GM06990 (cell line): ENCODE results near the gene PICK1.

Experiments used
- DNase-seq: peaks from one replicate; pipeline ENCODE4 v3.0.0-alpha.2; 2011; ENCODE audit not compliant: insufficient read length; ENCODE audit errors: extremely low read depth
- H3K27me3 ChIP-seq: replicated peaks from 2 replicates; pipeline ENCODE4 v1.6.0; 2011; ENCODE audit warnings: low read length; ENCODE audit not compliant: control insufficient read depth, insufficient read depth
- H3K36me3 ChIP-seq: 2 replicates; pipeline ENCODE4 v1.5.1; 2011; ENCODE audit warnings: low read length; ENCODE audit not compliant: control insufficient read depth, insufficient read depth
- H3K4me3 ChIP-seq: replicated peaks from 2 replicates; pipeline ENCODE4 v1.5.1; 2011; ENCODE audit warnings: low read depth, mild to moderate bottlenecking, control low read depth, low read length
- TF ChIP-seq, protein P1 (sequence below): IDR thresholded peaks from 2 replicates; pipeline ENCODE4 v1.5.1; 2011; ENCODE audit warnings: low read length, control low read depth, mild to moderate bottlenecking, inconsistent platforms; ENCODE audit not compliant: insufficient read depth, poor library complexity, severe bottlenecking

PICK1 gene

DNA sequence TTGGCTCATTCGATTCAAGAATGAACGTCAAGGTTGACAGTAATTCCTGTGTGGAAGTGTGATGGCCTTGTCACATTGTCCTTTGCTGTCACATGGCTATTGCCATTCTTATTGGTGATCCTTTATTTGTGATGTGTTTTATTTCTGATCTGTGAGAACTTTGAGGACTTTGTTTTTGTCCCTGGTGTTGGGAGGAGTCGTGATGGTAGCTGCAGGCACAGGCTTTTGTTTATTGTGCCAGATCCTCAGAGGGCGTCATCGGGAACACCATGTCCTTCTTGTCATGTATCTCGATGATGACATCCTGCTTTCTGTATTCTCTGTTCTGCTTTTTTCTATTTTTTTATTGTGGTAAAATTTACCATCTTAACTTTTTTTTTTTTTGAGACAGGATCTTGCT is 5.6 kb downstream of the PICK1 start:
- peaks cover 16% of the 10 kb centered on the region for H3K36me3 ChIP-seq
- TF ChIP-seq, protein P1, sequence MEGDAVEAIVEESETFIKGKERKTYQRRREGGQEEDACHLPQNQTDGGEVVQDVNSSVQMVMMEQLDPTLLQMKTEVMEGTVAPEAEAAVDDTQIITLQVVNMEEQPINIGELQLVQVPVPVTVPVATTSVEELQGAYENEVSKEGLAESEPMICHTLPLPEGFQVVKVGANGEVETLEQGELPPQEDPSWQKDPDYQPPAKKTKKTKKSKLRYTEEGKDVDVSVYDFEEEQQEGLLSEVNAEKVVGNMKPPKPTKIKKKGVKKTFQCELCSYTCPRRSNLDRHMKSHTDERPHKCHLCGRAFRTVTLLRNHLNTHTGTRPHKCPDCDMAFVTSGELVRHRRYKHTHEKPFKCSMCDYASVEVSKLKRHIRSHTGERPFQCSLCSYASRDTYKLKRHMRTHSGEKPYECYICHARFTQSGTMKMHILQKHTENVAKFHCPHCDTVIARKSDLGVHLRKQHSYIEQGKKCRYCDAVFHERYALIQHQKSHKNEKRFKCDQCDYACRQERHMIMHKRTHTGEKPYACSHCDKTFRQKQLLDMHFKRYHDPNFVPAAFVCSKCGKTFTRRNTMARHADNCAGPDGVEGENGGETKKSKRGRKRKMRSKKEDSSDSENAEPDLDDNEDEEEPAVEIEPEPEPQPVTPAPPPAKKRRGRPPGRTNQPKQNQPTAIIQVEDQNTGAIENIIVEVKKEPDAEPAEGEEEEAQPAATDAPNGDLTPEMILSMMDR = no peak
- no peaks in the 10 kb centered on the region for H3K27me3 ChIP-seq
- no peak for DNase-seq
- no peak overlapping the region for H3K4me3 ChIP-seq

DNA sequence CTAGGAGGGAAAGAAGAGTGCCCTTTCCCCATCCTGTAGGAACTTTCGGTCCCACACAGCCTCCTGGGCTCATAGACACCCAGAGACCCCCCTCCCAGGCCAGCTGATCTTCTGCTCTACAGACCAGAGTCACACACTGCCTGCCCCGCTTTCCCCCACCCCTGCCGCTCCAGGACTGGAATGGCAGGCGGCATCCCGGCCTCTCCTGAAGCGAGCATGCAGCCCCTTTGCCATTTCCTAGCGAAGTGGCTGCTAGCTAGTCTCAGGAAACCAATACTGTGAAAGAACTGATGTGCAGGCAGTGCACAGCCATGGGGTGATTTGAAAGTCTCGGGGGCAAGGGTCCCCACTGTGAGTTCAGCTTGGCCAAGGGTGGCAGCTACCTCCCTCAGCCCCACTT is 8.3 kb downstream of the PICK1 start:
- peaks cover 22% of the 10 kb centered on the region for H3K36me3 ChIP-seq
- TF ChIP-seq, protein P1 = no peak
- no peaks in the 10 kb centered on the region for H3K27me3 ChIP-seq
- no peak for DNase-seq
- no peak overlapping the region for H3K4me3 ChIP-seq

DNA sequence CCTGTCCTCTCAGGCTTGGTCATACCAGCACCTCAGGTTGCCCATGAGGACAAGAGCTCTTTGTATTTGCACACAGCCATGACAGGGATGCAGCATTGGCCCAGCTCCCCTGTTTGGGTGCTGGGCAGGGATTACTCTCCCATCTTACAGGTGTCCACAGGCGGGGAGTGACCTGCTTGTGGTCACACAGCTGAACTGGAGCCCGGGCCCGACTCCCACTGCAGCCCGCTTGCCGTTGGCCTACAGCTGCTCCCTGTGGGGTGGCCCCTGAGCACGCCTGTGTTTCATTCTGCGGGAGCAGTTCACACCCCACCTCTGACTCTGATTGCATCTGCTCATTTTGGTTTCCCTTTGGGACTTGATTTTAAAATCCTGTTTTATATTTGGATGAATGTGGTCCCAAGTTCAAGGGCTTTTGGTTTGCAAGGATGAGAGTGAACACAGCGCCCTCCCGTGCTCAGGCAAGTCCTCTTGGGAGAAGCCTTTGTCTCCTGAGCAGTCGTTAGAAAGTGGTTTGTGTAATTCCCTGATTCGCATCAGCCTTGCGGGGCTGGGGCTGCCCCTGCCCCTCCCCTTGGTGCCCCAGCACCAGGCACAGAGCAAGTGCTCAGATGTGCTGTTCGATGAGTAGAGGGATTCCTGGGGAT is 9.3 kb downstream of the PICK1 start:
- TF ChIP-seq, protein P1 = no peak
- H3K36me3 ChIP-seq = peaks cover 22% of the 10 kb centered on the region
- DNase-seq = no peak
- no peaks in the 10 kb centered on the region for H3K27me3 ChIP-seq
- H3K4me3 ChIP-seq = no peak overlapping the region

DNA sequence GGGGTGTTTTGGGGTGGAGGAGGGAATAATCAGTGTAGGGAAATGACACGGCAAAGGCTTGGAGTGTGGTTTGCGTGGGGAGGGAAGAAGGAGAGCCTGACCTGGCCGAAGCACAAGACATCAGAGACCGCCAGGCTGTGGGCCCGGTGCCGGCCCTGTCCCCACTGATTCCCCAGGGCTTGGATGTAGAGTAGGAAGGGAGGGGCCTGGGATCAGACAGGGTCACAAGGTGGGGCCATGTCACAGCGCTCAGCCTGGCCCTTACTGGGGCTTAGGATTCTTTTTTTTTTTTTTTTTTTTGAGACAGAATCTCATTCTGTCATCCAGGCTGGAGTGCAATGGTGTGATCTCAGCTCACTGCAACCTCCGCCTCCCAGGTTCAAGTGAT is 9.8 kb downstream of the PICK1 start:
- no peak for DNase-seq
- Histone ChIP-seq H3K4me3 (no peak overlapping the region), H3K27me3 (no peaks in the 10 kb centered on the region), H3K36me3 (peaks cover 22% of the 10 kb centered on the region)
- TF ChIP-seq, protein P1 = no peak

DNA sequence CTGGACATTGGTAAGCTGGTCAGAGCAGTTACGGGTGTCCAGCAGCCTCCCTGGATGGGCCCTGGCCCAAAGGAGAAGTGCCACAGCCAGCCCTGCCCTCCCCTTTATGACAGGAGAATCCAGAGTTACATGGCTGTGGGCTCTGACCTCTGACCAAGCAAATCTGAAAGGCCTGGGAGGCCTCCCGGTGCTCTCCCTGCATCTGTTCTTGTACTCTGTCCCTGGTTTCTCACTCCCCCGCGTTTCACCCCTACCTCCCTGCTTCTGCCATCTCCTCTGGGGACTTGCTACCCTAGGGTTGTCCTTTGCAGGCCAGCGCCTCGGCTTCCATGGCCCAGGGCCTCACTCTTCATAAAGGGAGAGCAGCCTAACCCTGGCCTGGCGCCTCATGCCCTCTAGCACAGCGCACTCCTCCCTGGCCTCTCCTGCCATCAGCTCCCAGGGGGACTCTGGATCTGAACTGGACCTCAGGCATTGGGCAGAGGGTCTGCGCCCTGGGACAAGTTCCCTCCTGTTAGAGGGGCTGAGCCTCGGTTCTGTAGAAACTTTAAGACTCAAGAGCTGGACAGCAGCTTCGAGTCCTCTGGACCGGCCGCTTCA is 10.7 kb downstream of the PICK1 start:
- Histone ChIP-seq H3K36me3 (peaks cover 24% of the 10 kb centered on the region), H3K4me3 (no peak overlapping the region)
- TF ChIP-seq, protein P1 = no peak

More for the DNA sequence above, 10.7 kb downstream of the PICK1 start:
- H3K27me3 ChIP-seq = no peaks in the 10 kb centered on the region
- no peak for DNase-seq
